MM.1S (cell line): ENCODE data around the gene CASKIN1.

Experiments used
- CTCF ChIP-seq: fragments of 300-600 bp; sonication (generic); IDR thresholded peaks from 2 replicates; pipeline ENCODE4 v1.5.1; 2016; ENCODE audit warnings: antibody characterized with exemption, low read length, mixed read lengths
- EZH2 ChIP-seq: fragments of 300-600 bp; sonication (generic); optimal IDR thresholded peaks from 2 replicates; pipeline ENCODE3; 2017; ENCODE audit warnings: low read depth, mild to moderate bottlenecking, antibody characterized with exemption, low read length, mixed read lengths
- EZH2phosphoT487 ChIP-seq: fragments of 300-600 bp; sonication (generic); IDR thresholded peaks from 2 replicates; pipeline ENCODE4 v1.6.1; 2018; ENCODE audit warnings: antibody characterized with exemption, low read length

GRCh38 chr16:2155977-2156848 lies 40.2 kb downstream of the CASKIN1 start:
- TF ChIP-seq CTCF (no peak), EZH2phosphoT487 (no peak), EZH2 (no peak)
